Adrenal gland (tissue), 12 donors: Measurements from ENCODE around the gene FAM20C. TPM values are rescaled to one million over a fixed set of nuclear protein-coding genes. Genes with fewer than 3 reads are reported as not detected.
"Not testable (repeated sequence)": the region's sequence is repeated elsewhere in the genome, so short reads cannot be mapped to it uniquely, and the experiment has no call there.

Experiments used
- DNase-seq, 7 donors: peaks; one replicate each; pipeline ENCODE4 v3.0.0-alpha.2; 2019 to 2020
- H3K27ac ChIP-seq, 5 donors: fragments of 200-600 bp; sonication (generic) in 4 of 5; 1 replicate in 3 of 5; 2 replicates in 2 of 5; pipeline versions ENCODE4 v1.5.1 to v1.8.0; 2016 to 2020; ENCODE audit warnings: mild to moderate bottlenecking in 1 of 5
- H3K27me3 ChIP-seq: fragments of 200-600 bp; 2 replicates; pipeline ENCODE4 v1.8.0; 2021
- H3K36me3 ChIP-seq, 2 donors: fragments of 200-600 bp; replicated peaks in 1 of 2; 1 replicate in 1 of 2; 2 replicates in 1 of 2; pipeline versions ENCODE4 v1.5.1 to v1.8.0; 2018 to 2022
- H3K4me1 ChIP-seq, 2 donors: fragments of 200-600 bp; replicated peaks in 1 of 2; 1 replicate in 1 of 2; 2 replicates in 1 of 2; pipeline versions ENCODE4 v1.5.1 to v1.8.0; 2018 to 2021
- H3K4me3 ChIP-seq, 4 donors: fragments of 200-600 bp; sonication (generic) in 3 of 4; one replicate each; pipeline ENCODE4 v1.5.1; 2016 to 2018
- H3K9me3 ChIP-seq, 3 donors: fragments of 200-600 bp; sonication (generic) in 1 of 3; replicated peaks in 1 of 3; 1 replicate in 2 of 3; 2 replicates in 1 of 3; pipeline versions ENCODE4 v1.5.1 to v1.8.0; 2016 to 2021
- POLR2A ChIP-seq, 2 donors: fragments of 450-650 bp; IDR thresholded peaks; one replicate each; pipeline ENCODE4 v1.6.1; 2017; ENCODE audit warnings: antibody characterized with exemption in 2 of 2, mild to moderate bottlenecking in 2 of 2, moderate library complexity in 1 of 2
- WGBS, 4 donors: extraction: QIAGEN DNeasy Blood & Tissue Kit in 2 of 4; methylation state at CpG; one replicate each; pipeline versions ENCODE4 v1.1.5 to v1.1.7; 2013 to 2017; 5-methylcytosine and 5-hydroxymethylcytosine counted together
- intact Hi-C, 2 donors: fragments of 100-400 bp; cut with DNase I; formaldehyde crosslinking; loops; one replicate each; pipeline versions ENCODE4 v1.14.1 to v1.15.0; 2022 to 2023
- polyA plus RNA-seq, 3 donors: library from polyadenylated mRNA; stranded (reverse); fragments of 200-250 nt in 2 of 3; fragments of 350-450 nt in 1 of 3; fragmentation: Illumina TruSeq in 1 of 3; extraction: RNeasy Lipid Tissue Mini Kit (QIAGEN cat#74804) in 1 of 3; gene quantifications; one replicate each; pipeline ENCODE4 v1.2.3, GENCODE V29; 2013 to 2014
- total RNA-seq, 9 donors: library from RNA; depleted of rRNA in 4 of 9; stranded (reverse); fragments of >200 nt in 4 of 9; fragments of 120-200 nt in 1 of 9; fragmentation: NEBNext Ultra II Directional in 1 of 9; extraction: Animal tissue kit (Norgen Biotek cat#: 25700) in 1 of 9; gene quantifications; one replicate each; pipeline versions ENCODE4 v1.1.0 to v1.2.4, GENCODE V29; 2013 to 2023
- TF ChIP-seq, protein P1 (sequence below), 6 experiments: fragments of 450-650 bp in 4 of 6; fragments of 200-600 bp in 2 of 6; sonication (generic) in 1 of 6; IDR thresholded peaks; 1 replicate in 5 of 6; 2 replicates in 1 of 6; pipeline versions ENCODE4 v1.5.1 to v1.8.0; 2016 to 2021; ENCODE audit warnings: antibody characterized with exemption in 6 of 6, mild to moderate bottlenecking in 2 of 6, moderate library complexity in 1 of 6
- donor health status: healthy with polysubstance abuse.
- donor health status: Bipolar disorder and iron deficiency.
- donor health status: DM: yes; HTN: yes; CAD: no.
- donor health status: DM: no; HTN: no; CAD: no.
- donor health status: DM: no; HTN: no; CAD: no.
- donor health status: DM: yes; HTN: yes; CAD: no.

FAM20C gene
- total and polyA plus RNA-seq, 12 donors = 2.8 to 57.9 (median 36.0) TPM

- peak in 1 of 7 donors; percentile 14 for DNase-seq
- TF ChIP-seq, protein P1, sequence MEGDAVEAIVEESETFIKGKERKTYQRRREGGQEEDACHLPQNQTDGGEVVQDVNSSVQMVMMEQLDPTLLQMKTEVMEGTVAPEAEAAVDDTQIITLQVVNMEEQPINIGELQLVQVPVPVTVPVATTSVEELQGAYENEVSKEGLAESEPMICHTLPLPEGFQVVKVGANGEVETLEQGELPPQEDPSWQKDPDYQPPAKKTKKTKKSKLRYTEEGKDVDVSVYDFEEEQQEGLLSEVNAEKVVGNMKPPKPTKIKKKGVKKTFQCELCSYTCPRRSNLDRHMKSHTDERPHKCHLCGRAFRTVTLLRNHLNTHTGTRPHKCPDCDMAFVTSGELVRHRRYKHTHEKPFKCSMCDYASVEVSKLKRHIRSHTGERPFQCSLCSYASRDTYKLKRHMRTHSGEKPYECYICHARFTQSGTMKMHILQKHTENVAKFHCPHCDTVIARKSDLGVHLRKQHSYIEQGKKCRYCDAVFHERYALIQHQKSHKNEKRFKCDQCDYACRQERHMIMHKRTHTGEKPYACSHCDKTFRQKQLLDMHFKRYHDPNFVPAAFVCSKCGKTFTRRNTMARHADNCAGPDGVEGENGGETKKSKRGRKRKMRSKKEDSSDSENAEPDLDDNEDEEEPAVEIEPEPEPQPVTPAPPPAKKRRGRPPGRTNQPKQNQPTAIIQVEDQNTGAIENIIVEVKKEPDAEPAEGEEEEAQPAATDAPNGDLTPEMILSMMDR (IDR thresholded peaks at IDR 0.05) = no peak
- TF ChIP-seq POLR2A (IDR thresholded peaks at IDR 0.05) = no peak
- Histone ChIP-seq H3K36me3 (no peaks in the 10 kb centered on the region), H3K9me3 (no peaks in the 10 kb centered on the region), H3K4me3 (no peak overlapping the region), H3K27ac (no peak overlapping the region), H3K4me1 (peaks cover 12 to 17% of the 10 kb centered on the region in 2 donors), H3K27me3 (no peaks in the 10 kb centered on the region)
- 83 to 94% (median 90%) methylated on average over 19 to 28 of the region's 28 CpGs for WGBS, 4 donors
- intact Hi-C loops = no loop called here
Measured at GRCh38 chr7:178444-178843, 13.9 kb upstream of the FAM20C start.

GRCh38 chr7:179209-179681, 13.1 kb upstream of the FAM20C start:
- TF ChIP-seq, protein P1 (IDR thresholded peaks at IDR 0.05) = no peak
- TF ChIP-seq POLR2A (IDR thresholded peaks at IDR 0.05) = no peak
- peak in 1 of 7 donors; percentile 14 for DNase-seq
- H3K4me3 ChIP-seq = no peak overlapping the region
- H3K27ac ChIP-seq = peak overlapping the region in 2 of 5 donors; percentile 16 to 21
- no peaks in the 10 kb centered on the region for H3K27me3 ChIP-seq
- intact Hi-C loops = no loop called here
- no peaks in the 10 kb centered on the region for H3K9me3 ChIP-seq
- peaks cover 10 to 11% of the 10 kb centered on the region in 2 donors for H3K4me1 ChIP-seq
- WGBS, 4 donors = 72 to 84% (median 75%) methylated on average over 14 to 19 of the region's 19 CpGs
- no peaks in the 10 kb centered on the region for H3K36me3 ChIP-seq

DNA sequence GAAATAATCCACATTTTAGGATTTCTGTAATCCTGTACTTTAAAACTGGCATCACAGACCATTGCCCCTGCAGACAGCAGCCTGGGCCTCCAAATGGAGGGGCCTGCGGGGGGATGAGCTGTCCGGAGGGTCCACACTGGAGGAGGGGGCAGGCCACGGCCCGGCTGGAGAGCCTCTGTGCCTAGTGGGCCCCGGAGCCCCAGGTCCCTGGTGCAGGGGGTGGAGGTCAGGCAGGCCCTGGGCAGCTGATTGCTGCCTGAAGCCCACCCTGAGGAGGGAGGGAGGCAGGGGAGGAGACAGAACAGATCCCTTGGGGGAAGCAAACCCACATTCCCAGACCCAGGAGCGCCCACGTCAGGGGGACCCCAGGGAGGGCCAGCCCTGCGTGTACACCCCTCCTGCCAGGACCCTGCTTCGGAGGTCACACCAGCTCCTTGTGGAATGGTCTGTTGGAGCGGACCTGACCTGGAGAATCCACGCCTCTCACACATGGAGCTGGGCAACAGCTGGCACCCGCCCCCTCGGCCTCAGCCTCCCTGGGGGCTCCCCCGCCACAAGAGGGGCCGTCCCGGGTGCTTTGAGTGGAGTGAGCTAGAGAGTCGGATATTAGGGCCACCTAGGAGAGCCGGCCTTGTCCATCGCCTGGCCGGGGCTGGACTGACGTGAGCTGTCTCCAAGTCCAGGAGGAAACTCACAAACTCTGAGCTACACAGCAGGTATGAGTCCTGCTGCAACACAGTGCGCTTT, 12.2 kb upstream of the FAM20C start:
- intact Hi-C loops = no loop called here
- TF ChIP-seq POLR2A (IDR thresholded peaks at IDR 0.05) = no peak
- TF ChIP-seq, protein P1 (IDR thresholded peaks at IDR 0.05) = no peak

DNA sequence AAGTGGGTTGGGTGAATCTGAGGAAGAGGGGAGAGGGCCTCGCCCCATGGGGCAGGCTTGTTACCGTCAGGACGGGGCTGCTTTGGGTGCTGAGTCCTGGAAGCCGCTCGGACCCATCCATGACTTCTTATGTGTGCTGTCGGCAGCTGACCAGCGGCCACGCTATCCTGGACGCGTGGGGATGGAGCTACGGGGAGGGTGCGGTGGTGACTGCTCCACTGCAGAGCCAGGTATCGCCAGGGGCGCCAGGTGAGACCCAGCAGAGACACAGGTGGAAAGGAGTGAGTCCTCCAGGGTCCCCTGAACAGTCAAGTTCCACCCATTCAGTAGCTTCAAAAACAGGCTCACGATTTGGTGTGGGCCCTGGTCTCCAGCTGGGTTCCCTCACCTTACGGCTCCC, 10.6 kb upstream of the FAM20C start:
- H3K36me3 ChIP-seq = no peaks in the 10 kb centered on the region
- H3K27me3 ChIP-seq = no peaks in the 10 kb centered on the region
- 90 to 96% (median 91%) methylated on average over 8 to 16 of the region's 16 CpGs for WGBS, 4 donors
- no peaks in the 10 kb centered on the region for H3K4me1 ChIP-seq
- no peak overlapping the region for H3K27ac ChIP-seq
- DNase-seq = no peak
- intact Hi-C loops = no loop called here
- no peak for TF ChIP-seq POLR2A (IDR thresholded peaks at IDR 0.05)
- TF ChIP-seq, protein P1 (IDR thresholded peaks at IDR 0.05) = no peak
- H3K4me3 ChIP-seq = no peak overlapping the region
- no peaks in the 10 kb centered on the region for H3K9me3 ChIP-seq

More for the DNA sequence above, 12.2 kb upstream of the FAM20C start:
- peak in 1 of 7 donors; percentile 11 for DNase-seq
- Histone ChIP-seq H3K9me3 (no peaks in the 10 kb centered on the region), H3K4me3 (no peak overlapping the region), H3K4me1 (peaks cover 2% of the 10 kb centered on the region in 2 donors), H3K27me3 (no peaks in the 10 kb centered on the region), H3K27ac (no peak overlapping the region), H3K36me3 (no peaks in the 10 kb centered on the region)
- 82 to 94% (median 88%) methylated on average over 8 to 22 of the region's 22 CpGs for WGBS, 4 donors

- intact Hi-C loops, H3K36me3 ChIP-seq, H3K27me3 ChIP-seq, H3K4me1 ChIP-seq, H3K27ac ChIP-seq, H3K9me3 ChIP-seq, DNase-seq, H3K4me3 ChIP-seq: not testable (repeated sequence)
- WGBS, 4 donors = 57 to 100% (median 87%) methylated on average over 2 to 3 of the region's 11 CpGs
Measured at GRCh38 chr7:182502-182901, 9.9 kb upstream of the FAM20C start.
